PFSK-1 (cell line): Measurements from ENCODE around the gene ANXA3.

Experiments
- FOXP2 ChIP-seq: optimal IDR thresholded peaks from 2 replicates; pipeline ENCODE3; 2011; ENCODE audit warnings: borderline replicate concordance, control low read depth, inconsistent platforms; ENCODE audit not compliant: insufficient read depth; ENCODE audit errors: extremely low read length, extremely low read depth
- POLR2AphosphoS5 ChIP-seq: IDR thresholded peaks from 2 replicates; pipeline ENCODE4 v1.6.1; 2012; ENCODE audit warnings: low read depth, mild to moderate bottlenecking, control low read depth, low read length, moderate library complexity
- SIN3A ChIP-seq: IDR thresholded peaks from 2 replicates; pipeline ENCODE4 v1.6.1; 2012; ENCODE audit warnings: mild to moderate bottlenecking, low read length, moderate library complexity, borderline replicate concordance; ENCODE audit not compliant: insufficient read depth
- TAF1 ChIP-seq: IDR thresholded peaks from 2 replicates; pipeline ENCODE4 v1.6.1; 2012; ENCODE audit warnings: low read length, control low read depth, borderline replicate concordance; ENCODE audit not compliant: insufficient read depth
- TF ChIP-seq, protein P1 (sequence below), 2 experiments: IDR thresholded peaks; 2 replicates each; pipeline versions ENCODE4 v1.6.1 to v1.8.0; 2011 to 2012; ENCODE audit warnings: low read depth in 2 of 2, low read length in 2 of 2, control low read depth in 1 of 2, inconsistent platforms in 1 of 2, mild to moderate bottlenecking in 1 of 2, moderate library complexity in 1 of 2; ENCODE audit not compliant: insufficient read depth in 1 of 2

ANXA3 gene

DNA sequence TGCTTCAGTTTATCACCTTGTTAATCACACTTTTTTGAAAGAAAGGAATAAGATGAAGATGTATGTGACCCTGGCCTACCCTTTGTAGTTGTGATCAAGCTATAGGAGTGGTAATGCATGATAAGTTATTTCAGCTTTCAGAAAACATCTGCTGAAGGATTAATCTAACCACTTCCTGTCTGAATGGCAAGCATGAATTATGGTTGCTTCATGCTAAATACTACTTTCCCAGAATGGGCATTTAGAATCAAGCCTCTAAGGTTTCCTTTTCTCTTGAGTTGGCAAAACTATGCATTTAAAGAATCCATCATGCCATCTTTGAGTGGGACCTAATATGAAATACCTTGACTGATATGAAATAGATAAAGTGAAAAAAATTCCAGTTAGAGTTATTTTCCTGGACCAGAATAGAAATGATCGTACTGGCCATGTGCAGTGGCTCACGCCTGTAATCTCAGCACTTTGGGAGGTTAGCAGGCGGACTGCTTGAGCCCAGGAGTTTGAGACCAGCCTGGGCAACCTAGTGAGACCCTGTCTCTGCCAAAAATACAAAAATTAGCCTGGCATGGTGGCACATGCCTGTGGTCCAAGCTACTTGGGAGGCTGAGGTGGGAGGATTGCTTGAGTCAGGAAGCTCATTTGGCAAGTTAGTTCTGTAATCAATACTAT, 59.1 kb downstream of the ANXA3 start:
- TF ChIP-seq TAF1 = no peak
- TF ChIP-seq SIN3A = no peak
- TF ChIP-seq POLR2AphosphoS5 = no peak
- no peak for TF ChIP-seq FOXP2
- TF ChIP-seq, protein P1, sequence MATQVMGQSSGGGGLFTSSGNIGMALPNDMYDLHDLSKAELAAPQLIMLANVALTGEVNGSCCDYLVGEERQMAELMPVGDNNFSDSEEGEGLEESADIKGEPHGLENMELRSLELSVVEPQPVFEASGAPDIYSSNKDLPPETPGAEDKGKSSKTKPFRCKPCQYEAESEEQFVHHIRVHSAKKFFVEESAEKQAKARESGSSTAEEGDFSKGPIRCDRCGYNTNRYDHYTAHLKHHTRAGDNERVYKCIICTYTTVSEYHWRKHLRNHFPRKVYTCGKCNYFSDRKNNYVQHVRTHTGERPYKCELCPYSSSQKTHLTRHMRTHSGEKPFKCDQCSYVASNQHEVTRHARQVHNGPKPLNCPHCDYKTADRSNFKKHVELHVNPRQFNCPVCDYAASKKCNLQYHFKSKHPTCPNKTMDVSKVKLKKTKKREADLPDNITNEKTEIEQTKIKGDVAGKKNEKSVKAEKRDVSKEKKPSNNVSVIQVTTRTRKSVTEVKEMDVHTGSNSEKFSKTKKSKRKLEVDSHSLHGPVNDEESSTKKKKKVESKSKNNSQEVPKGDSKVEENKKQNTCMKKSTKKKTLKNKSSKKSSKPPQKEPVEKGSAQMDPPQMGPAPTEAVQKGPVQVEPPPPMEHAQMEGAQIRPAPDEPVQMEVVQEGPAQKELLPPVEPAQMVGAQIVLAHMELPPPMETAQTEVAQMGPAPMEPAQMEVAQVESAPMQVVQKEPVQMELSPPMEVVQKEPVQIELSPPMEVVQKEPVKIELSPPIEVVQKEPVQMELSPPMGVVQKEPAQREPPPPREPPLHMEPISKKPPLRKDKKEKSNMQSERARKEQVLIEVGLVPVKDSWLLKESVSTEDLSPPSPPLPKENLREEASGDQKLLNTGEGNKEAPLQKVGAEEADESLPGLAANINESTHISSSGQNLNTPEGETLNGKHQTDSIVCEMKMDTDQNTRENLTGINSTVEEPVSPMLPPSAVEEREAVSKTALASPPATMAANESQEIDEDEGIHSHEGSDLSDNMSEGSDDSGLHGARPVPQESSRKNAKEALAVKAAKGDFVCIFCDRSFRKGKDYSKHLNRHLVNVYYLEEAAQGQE (IDR thresholded peaks at IDR 0.05; ENCODE audit: insufficient read depth in 1 of 2, low read depth in 2 of 2, low read length in 2 of 2) = no peak

DNA sequence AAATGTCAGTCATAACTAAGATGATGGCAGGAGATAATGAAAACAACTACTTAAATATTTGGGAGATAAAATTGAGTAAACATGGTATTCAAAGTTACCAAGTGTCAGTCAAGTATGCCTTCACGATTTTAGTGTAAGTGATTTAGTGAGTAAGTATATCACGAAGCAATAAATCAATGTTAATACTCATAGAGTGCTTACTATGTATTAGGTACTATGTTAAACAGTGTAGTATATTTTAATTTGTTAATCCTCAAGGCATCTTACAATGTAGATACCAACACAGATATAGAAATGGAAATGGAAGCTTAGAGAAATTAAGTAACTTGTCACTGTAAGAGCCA, 59.6 kb downstream of the ANXA3 start:
- TF ChIP-seq SIN3A (no peak), POLR2AphosphoS5 (no peak), FOXP2 (no peak), TAF1 (no peak)
- TF ChIP-seq, protein P1 (IDR thresholded peaks at IDR 0.05; ENCODE audit: insufficient read depth in 1 of 2, low read depth in 2 of 2, low read length in 2 of 2) = no peak

DNA sequence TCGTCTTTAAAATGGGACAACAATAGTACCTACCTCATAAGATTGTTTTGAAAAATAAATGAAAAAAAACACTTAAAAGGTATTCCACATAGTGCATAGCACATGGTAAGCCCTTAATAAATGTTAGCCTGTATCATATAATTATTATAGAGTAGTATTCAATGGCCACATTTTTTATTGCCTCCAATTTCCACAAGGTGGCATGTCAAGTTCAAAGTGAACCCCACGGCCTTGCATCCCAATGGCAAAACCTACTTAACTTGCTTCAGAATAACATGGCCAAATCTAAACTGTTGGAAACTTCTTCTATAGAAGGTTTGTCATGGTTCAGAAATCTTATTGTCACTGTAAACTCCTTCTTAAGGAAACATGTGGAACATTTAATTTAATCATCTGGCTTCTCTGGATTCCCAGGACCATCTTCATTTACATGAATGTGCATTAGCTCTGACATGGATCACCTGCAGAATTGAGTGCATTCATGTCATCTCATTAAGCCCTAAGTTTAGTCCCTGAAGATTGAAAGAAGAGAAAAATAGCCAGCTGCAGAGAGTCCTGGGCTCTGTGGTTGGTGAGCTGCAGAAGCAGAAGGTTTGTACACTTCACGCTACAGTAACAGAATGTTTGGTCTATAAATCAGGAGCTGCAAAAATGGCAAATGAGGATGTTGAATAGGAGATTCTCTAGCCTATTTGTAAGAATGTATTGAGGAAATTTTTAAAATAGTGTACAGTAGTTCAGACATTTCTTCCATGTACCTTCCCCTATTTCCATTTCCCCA, 61.0 kb downstream of the ANXA3 start:
- no peak for TF ChIP-seq SIN3A
- TF ChIP-seq FOXP2 = no peak
- no peak for TF ChIP-seq POLR2AphosphoS5
- TF ChIP-seq, protein P1 (IDR thresholded peaks at IDR 0.05; ENCODE audit: insufficient read depth in 1 of 2, low read depth in 2 of 2, low read length in 2 of 2) = no peak
- no peak for TF ChIP-seq TAF1

DNA sequence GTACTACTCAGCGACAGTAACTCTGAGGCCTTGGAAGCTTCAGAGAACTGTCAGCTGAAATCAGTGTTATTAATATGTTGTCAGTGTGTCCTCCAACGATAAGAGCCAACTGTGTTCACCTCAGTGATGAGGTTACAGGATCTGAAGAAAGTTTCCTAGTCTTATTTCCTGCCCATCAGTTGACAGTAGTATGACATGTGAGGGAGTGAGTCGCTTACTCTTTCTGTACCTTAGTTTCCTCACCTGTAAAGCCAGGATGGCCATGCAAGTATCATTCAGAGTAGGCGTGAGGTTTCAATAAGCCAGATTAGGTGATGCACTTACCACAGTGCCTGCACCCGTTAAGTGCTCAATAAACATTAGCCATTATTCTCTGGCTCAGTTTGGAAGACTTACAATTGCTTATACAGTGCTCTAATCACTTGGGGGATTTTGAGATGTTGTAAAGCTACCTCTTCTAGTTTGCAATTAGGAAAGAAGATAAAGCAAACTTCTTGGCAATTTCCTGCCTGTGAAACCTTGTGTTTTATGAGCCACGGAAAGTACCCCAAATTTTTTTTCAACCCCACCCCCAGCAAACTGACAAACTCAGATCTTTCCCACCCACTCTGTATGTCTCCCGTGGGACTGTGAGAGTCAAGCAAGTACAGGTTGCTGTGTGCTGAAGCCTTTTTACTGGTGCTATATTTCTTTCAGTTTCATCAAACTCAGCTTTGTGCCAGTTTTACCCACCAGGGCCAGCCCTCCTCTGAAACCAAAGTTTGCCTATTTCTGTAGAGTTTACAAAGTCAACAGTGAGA, 62.2 kb downstream of the ANXA3 start:
- no peak for TF ChIP-seq SIN3A
- TF ChIP-seq TAF1 = no peak

DNA sequence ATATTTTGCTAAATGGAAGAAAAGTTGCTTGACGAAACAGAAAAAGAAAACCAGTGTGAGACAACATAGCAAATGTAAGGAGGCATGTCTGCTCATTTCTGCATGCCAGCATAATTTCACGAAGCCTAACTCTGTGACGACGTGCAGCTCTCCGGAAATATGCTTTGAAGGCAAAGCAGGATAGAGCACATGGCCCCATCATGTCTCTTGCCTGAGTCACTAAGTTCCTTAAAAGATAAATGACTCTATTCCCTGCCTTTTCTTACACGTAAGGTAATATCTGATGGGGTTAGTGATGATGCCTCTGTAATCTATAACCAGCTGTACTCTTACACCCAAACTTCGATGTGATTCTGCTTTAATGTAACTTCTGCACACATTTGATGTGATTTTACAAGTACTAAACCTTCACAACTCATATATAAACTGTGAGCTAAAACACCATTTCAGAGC, 64.5 kb downstream of the ANXA3 start:
- TF ChIP-seq POLR2AphosphoS5 = no peak
- TF ChIP-seq, protein P1 (IDR thresholded peaks at IDR 0.05; ENCODE audit: insufficient read depth in 1 of 2, low read depth in 2 of 2, low read length in 2 of 2) = no peak
- TF ChIP-seq TAF1 = no peak
- TF ChIP-seq FOXP2 = no peak
- TF ChIP-seq SIN3A = no peak
